ENCODE data around the gene TMEM233.

DNA sequence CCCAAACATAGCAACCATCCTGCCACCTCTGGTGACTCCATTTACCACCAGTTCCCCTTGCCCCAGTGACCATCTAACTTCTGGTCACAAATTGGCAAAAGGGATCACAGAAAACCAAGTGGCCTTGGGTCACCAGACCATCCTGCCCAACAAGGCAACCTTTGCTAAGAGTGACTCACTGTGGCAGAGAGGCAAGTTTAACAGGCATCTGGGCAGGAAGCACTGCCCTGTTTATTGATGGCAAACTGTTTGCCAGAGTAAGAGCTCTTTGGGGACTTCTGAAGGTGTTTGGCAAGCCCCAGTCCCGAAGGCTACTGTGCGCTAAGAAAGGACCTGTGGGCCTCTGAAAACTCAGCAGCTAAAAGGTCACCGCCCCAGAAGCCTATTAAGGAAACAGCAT, 28.2 kb upstream of the TMEM233 start:
- TF ChIP-seq, protein P1, sequence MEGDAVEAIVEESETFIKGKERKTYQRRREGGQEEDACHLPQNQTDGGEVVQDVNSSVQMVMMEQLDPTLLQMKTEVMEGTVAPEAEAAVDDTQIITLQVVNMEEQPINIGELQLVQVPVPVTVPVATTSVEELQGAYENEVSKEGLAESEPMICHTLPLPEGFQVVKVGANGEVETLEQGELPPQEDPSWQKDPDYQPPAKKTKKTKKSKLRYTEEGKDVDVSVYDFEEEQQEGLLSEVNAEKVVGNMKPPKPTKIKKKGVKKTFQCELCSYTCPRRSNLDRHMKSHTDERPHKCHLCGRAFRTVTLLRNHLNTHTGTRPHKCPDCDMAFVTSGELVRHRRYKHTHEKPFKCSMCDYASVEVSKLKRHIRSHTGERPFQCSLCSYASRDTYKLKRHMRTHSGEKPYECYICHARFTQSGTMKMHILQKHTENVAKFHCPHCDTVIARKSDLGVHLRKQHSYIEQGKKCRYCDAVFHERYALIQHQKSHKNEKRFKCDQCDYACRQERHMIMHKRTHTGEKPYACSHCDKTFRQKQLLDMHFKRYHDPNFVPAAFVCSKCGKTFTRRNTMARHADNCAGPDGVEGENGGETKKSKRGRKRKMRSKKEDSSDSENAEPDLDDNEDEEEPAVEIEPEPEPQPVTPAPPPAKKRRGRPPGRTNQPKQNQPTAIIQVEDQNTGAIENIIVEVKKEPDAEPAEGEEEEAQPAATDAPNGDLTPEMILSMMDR (IDR thresholded peaks at IDR 0.05; ENCODE audit: low read depth, low read length, poor library complexity, severe bottlenecking), result no peak
- no peak for TF ChIP-seq EZH2phosphoT487 (IDR thresholded peaks at IDR 0.05; ENCODE audit: borderline replicate concordance, low read length)

Measured in DOHH2 (cell line).